DND-41 (cell line): ENCODE results near the gene CLRN3.

Experiments used
- CTCF ChIP-seq: IDR thresholded peaks from 2 replicates; pipeline ENCODE4 v1.5.1; 2012; ENCODE audit warnings: borderline replicate concordance, low read length, moderate library complexity, mild to moderate bottlenecking; ENCODE audit not compliant: poor library complexity, severe bottlenecking; ENCODE audit errors: extremely low read depth
- EZH2 ChIP-seq: IDR thresholded peaks from 3 replicates; pipeline ENCODE4 v1.6.1; 2012; ENCODE audit warnings: borderline replicate concordance, low read depth, mild to moderate bottlenecking, moderate library complexity, low read length, inconsistent platforms; ENCODE audit not compliant: severe bottlenecking

GRCh38 chr10:127878475-127879055, 14.2 kb downstream of the CLRN3 start:
- no peak for TF ChIP-seq EZH2
- TF ChIP-seq CTCF: no peak
